ENCODE measurements around the gene DCUN1D1. TPM values are rescaled to one million over a fixed set of nuclear protein-coding genes. Genes with fewer than 3 reads are reported as not detected.

Gene DCUN1D1
- total RNA-seq, 4 donors from 2014 or later, result 13.8 to 26.2 (median 18.1) TPM

DNA sequence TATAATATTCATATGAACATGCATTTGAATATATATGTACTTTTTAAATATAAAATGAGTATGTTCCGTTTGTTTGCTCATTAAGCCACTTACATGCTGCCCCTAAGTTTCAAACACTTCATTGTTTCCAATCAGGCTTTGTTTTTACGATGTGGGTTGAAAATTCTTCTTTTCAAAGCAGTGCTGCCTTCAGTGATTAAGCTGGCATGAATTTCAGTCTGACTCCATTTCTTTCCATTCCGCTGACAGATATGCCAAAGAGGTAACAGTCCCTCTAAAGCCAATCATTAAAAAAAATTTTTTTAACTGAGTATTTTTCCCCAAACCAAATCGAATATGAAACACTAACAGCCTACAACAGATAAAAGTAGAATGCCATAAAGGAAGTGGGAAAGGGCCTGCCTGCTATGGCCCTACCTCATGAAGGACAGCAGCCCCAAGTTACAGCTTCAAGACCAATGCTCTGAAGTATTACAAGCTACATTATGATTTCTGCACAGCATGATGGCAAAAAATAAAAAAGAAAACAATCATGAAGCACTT, 40.0 kb downstream of the DCUN1D1 start:
- TF ChIP-seq POLR2A (IDR thresholded peaks at IDR 0.05) (no peak), EP300 (IDR thresholded peaks at IDR 0.05) (no peak)
- TF ChIP-seq, protein P1, sequence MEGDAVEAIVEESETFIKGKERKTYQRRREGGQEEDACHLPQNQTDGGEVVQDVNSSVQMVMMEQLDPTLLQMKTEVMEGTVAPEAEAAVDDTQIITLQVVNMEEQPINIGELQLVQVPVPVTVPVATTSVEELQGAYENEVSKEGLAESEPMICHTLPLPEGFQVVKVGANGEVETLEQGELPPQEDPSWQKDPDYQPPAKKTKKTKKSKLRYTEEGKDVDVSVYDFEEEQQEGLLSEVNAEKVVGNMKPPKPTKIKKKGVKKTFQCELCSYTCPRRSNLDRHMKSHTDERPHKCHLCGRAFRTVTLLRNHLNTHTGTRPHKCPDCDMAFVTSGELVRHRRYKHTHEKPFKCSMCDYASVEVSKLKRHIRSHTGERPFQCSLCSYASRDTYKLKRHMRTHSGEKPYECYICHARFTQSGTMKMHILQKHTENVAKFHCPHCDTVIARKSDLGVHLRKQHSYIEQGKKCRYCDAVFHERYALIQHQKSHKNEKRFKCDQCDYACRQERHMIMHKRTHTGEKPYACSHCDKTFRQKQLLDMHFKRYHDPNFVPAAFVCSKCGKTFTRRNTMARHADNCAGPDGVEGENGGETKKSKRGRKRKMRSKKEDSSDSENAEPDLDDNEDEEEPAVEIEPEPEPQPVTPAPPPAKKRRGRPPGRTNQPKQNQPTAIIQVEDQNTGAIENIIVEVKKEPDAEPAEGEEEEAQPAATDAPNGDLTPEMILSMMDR (IDR thresholded peaks at IDR 0.05), result no peak
- DNase-seq (ENCODE audit: low spot score in 2 of 2), result no peak
- H3K9me3 ChIP-seq, result no peaks in the 10 kb centered on the region
- no peak overlapping the region for H3K27ac ChIP-seq
- no peak overlapping the region for H3K4me3 ChIP-seq
- H3K27me3 ChIP-seq, result no peaks in the 10 kb centered on the region
- WGBS, 2 donors, result 53 to 60% methylated on average over 4 of the region's 4 CpGs
- peaks cover 0 to 15% (median 0%) of the 10 kb centered on the region in 3 donors for H3K36me3 ChIP-seq
- no peaks in the 10 kb centered on the region for H3K4me1 ChIP-seq

DNA sequence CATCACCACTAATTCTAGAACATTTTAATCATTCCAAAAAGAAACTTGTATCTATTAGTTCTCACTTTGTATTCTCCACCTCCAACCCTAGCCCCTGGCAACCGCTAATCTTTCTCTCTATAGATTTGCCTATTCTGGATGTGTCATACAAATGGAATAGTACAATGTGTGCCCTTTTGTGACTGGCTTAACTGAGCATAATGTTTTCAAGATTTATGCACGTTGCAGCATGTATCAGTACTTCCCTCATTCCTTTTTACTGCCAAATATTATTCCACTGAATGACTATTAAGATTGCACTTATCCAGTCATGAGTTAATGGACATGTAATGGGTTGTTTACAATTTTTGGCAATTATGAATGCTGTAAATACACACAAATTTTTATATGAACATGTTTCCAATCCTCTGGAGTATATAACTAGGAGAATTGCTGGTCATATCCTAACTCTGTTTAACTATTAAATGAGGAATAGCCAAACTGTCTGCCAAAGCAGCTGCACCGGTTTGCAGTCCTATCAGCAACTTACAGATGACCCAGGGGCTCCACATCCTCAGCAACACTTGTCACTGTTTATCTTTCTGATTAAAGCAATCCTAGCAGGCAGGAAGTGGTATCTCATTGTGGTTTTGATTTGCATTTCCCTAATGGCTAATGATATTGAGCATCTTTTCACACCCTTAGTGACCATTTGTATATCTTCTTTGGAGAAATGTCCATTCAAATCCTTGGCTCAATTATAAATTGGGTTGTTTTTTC, 42.9 kb downstream of the DCUN1D1 start:
- Histone ChIP-seq H3K27ac (no peak overlapping the region), H3K4me3 (no peak overlapping the region), H3K9me3 (peaks cover 0 to 7% (median 3%) of the 10 kb centered on the region in 4 donors), H3K4me1 (no peaks in the 10 kb centered on the region), H3K36me3 (peaks cover 0 to 8% (median 0%) of the 10 kb centered on the region in 3 donors), H3K27me3 (no peaks in the 10 kb centered on the region)
- 56 to 60% methylated on average over 3 of the region's 3 CpGs for WGBS, 2 donors
- no peak for DNase-seq (ENCODE audit: low spot score in 2 of 2)
- TF ChIP-seq POLR2A (IDR thresholded peaks at IDR 0.05) (no peak), EP300 (IDR thresholded peaks at IDR 0.05) (no peak)
- TF ChIP-seq, protein P1 (IDR thresholded peaks at IDR 0.05), result no peak

DNA sequence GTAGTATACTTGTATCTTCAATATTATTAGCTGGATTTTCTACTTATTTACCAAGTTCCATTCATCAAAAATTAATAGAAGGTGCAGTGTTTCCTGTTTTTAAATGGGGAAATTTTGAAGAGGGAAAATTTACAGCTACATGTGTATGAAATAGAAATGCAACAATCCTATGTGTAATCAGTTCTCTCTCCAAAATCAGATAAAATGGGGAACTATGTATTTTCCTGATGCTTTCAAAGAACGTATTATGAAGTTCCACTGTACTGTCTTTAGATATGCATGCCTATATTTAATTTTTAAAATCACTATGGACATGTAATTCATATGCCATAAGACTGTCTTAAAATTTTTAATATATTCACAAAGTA, 43.4 kb downstream of the DCUN1D1 start:
- no peak overlapping the region for H3K27ac ChIP-seq
- TF ChIP-seq EP300 (IDR thresholded peaks at IDR 0.05) (no peak), POLR2A (IDR thresholded peaks at IDR 0.05) (no peak)
- TF ChIP-seq, protein P1 (IDR thresholded peaks at IDR 0.05), result no peak
- no peak for DNase-seq (ENCODE audit: low spot score in 2 of 2)
- no peaks in the 10 kb centered on the region for H3K27me3 ChIP-seq
- H3K9me3 ChIP-seq, result peaks cover 0 to 12% (median 5%) of the 10 kb centered on the region in 4 donors
- WGBS, 2 donors, result 78% methylated on average over 1 of the region's 1 CpG
- no peaks in the 10 kb centered on the region for H3K4me1 ChIP-seq
- H3K4me3 ChIP-seq, result no peak overlapping the region
- H3K36me3 ChIP-seq, result peaks cover 0 to 14% (median 0%) of the 10 kb centered on the region in 3 donors

DNA sequence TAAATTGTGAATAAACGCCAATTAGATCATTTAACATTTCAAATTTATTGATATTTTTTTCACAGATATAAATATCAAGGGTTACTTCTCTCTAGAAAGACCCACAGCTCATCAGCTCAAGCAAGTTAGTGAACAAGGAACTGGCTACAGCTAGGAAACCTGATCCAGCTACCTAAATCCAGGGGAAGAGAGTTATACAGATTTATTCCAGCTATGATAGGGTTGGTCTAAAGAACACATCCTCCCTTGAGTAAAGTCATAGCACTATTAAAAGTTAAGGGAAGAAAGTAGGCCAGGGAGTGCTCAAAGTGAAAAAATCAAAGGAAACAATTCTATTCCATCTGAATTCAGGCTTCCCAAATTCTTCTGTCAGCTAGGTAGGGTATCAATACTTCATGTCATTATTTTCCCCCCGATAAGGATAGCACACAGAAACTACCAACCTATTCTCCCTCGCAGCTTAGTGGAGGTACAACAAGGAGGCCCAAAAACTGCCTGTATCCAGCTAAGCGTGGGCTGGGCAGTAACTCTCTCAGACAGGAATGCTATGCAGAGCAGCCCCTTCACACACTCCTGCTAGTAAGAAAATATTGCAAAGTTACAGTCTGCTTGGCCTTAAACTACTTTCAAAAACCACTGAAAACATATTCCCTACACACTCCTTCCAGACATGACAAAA, 44.0 kb downstream of the DCUN1D1 start:
- TF ChIP-seq EP300 (IDR thresholded peaks at IDR 0.05) (no peak), POLR2A (IDR thresholded peaks at IDR 0.05) (no peak)
- TF ChIP-seq, protein P1 (IDR thresholded peaks at IDR 0.05), result no peak
- H3K36me3 ChIP-seq, result peaks cover 0 to 19% (median 0%) of the 10 kb centered on the region in 3 donors
- no peak overlapping the region for H3K4me3 ChIP-seq
- no peaks in the 10 kb centered on the region for H3K4me1 ChIP-seq
- no peak overlapping the region for H3K27ac ChIP-seq
- peaks cover 0 to 17% (median 5%) of the 10 kb centered on the region in 4 donors for H3K9me3 ChIP-seq
- WGBS, 2 donors, result 88 to 89% methylated on average over 4 of the region's 4 CpGs
- no peak for DNase-seq (ENCODE audit: low spot score in 2 of 2)
- no peaks in the 10 kb centered on the region for H3K27me3 ChIP-seq

DNA sequence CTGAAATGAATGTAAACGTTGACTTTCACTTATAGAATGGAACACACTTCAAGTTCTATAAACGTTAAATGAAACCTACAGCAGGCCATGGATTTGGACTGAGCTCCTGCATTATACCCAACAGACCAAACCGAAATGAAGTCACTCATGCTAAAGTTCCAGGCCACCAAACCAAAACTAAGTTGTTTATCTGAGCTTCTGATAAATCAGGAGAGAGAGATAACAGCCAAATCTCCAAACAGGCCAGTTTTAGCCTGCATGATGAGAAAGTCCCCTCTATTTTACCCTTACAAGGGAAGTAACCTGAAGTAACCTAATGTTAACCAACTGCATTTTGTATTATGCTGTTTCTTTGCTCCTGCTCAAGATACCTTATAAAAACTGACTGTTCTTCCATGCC, 44.5 kb downstream of the DCUN1D1 start:
- no peak for DNase-seq (ENCODE audit: low spot score in 2 of 2)
- Histone ChIP-seq H3K4me3 (no peak overlapping the region), H3K27me3 (no peaks in the 10 kb centered on the region), H3K4me1 (no peaks in the 10 kb centered on the region), H3K36me3 (peaks cover 0 to 24% (median 0%) of the 10 kb centered on the region in 3 donors), H3K9me3 (peaks cover 0 to 22% (median 5%) of the 10 kb centered on the region in 4 donors), H3K27ac (no peak overlapping the region)
- TF ChIP-seq EP300 (IDR thresholded peaks at IDR 0.05), result no peak
- TF ChIP-seq, protein P1 (IDR thresholded peaks at IDR 0.05), result no peak
- TF ChIP-seq POLR2A (IDR thresholded peaks at IDR 0.05), result no peak
- 78 to 84% methylated on average over 3 of the region's 3 CpGs for WGBS, 2 donors

Data from tibial nerve (tissue), 4 donors.